Stimulated activated CD8-positive, alpha-beta memory T cell treated with anti-CD3 and anti-CD28 coated beads, Interleukin-7, amount 100 ng/mL, for 4 hours (primary cell): ENCODE results near the gene HOXB4.

Experiments
- DNase-seq, 2 donors: peaks; one replicate each; pipeline ENCODE4 v3.0.0-alpha.2; 2020; ENCODE audit warnings: low read depth in 2 of 2

The HOXB4 gene

GRCh38 chr17:48577946-48578615, at the start of gene HOXB4:
Gene HOXB4, minus strand, starts transcription at chr17:48578350. Its CDS starts 31 bp downstream, at chr17:48578319.
- DNase-seq, result peak; percentile 50 to 62

DNA sequence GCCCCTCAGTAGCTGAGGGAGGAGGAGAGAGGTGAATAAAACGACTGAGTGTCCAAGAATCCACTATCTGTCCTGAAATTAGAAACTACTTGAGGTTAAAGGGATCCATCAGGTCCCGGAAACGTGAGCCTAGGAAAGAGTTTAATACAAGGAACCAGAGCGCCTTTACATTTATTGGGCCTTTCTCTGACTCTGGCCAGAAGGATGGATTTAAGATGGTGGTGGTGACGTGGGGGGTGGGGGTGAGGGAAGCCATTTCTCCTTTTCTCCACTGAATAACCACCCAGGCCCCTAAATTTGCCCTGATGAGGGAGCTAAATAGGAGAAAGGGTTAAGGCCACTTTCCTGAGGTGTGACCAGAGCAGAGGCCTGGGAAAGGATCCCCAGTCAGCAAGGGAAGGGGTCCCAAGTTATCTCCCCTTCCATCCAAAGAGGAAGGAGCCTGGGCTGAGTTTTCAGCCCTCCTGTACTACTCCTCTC, 49.0 kb upstream of the HOXB4 start:
- no peak for DNase-seq

GRCh38 chr17:48626245-48627117, 48.3 kb upstream of the HOXB4 start, which contains the start of gene HOXB9:
Gene HOXB9, minus strand, starts transcription at chr17:48626358. Its CDS starts 89 bp downstream, at chr17:48626269.
- peak; percentile 52 to 70 for DNase-seq

DNA sequence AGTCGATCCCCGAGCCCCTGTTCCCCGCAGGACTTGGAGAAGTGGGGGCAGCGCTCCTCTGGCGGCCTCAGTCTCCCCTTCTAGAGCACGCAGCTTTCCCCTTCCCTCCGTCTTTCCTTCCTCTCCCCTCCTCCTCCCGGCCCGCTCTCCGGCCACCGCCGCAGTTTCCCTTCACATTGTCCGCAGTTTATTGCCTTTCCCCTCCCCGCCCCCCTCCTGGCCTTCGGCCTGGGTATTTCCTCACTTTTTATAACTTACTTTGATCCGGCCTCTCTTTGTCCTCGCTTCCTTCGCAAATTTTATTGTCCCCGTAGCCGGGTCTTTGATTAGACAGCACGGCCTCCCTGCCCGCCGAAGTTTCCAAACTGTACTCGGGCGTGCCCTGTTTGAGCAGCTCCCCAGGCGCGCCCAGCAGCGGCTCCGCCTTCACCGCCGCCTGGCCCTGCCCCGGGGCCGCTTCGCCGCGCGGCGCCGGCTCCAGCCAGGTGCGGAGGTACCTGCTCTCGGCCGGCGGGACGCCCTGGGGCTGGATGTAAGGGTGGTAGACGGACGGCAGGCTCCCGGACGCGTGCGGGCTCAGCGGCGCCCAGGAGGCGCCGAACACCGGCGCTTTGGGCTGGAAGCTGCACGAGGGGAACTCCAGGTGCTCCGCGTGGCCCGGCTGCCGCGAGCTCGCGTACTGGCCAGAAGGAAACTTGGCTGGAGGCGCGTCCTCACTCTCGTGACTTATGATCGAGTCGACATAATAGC, 47.5 kb upstream of the HOXB4 start:
- peak in 1 of 2 donors; percentile 35 for DNase-seq

DNA sequence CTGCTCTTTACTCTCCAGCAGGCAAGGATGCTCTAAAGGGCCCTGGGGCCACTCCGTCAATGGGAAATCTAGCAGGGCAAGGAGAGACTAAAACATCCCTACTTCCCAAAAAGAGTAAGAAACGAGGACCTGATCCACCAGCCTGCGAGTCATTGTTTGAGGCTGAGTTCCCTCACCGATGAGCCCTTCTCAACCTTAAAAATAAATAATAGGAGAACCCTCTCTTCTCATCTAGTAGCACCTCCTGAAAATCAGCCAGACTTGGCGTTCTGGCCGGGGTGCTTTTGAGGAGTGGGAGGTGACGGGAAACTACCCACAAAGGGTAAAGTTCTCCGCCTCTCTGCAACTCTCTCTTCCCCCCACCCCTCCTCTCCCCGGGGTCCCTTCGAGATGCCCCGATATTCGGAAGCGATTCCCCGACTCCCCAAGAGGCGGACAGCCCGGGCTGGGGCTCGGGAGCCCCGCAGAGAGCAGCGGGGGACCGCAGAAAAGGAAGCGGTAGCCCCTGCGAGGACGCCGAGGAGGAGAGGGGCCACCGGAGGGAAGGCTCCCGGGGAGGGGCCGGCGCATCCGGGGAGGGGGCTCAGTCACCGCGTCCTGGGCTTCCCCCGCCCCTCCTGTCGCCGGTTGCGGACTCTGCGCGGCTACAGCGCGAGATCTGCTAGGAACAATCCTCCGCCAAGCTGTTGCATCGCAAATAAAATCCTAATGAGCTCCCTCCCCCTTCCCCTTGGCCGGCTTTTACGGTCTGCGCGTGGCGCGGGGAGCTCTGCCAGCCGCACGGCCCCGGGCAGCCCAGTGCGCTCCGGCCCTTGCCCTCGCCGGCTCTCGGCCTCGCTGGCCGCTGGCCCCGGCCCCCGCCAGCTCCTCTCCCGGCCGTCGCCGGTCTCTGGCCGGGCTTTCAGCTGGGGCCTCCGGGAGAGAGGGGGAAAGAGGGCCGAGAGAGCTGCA, 46.7 kb upstream of the HOXB4 start:
- no peak for DNase-seq

GRCh38 chr17:48624118-48624517, 46.0 kb upstream of the HOXB4 start:
- DNase-seq, result no peak

- no peak for DNase-seq
Observed at GRCh38 chr17:48623583-48623982, 45.4 kb upstream of the HOXB4 start.

DNA sequence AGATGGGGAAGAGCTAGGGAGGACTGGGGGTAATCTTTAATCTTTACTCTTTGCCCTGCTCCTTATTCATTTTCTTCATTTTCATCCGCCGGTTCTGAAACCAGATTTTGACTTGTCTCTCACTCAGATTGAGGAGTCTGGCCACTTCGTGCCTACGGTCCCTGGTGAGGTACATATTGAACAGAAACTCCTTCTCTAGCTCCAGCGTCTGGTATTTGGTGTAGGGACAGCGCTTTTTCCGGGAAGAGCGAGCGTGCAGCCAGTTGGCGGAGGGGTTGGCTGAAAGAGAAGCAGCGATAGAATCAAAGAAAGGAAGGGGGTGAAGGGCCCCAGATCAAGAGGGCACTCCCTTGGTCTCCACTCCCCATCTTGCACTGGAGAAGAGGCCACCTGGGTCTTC, 44.7 kb upstream of the HOXB4 start:
- DNase-seq, result no peak

GRCh38 chr17:48621410-48622392, 43.6 kb upstream of the HOXB4 start:
- DNase-seq, result no peak

- DNase-seq, result no peak
Observed at GRCh38 chr17:48620461-48621139, 42.5 kb upstream of the HOXB4 start.

DNA sequence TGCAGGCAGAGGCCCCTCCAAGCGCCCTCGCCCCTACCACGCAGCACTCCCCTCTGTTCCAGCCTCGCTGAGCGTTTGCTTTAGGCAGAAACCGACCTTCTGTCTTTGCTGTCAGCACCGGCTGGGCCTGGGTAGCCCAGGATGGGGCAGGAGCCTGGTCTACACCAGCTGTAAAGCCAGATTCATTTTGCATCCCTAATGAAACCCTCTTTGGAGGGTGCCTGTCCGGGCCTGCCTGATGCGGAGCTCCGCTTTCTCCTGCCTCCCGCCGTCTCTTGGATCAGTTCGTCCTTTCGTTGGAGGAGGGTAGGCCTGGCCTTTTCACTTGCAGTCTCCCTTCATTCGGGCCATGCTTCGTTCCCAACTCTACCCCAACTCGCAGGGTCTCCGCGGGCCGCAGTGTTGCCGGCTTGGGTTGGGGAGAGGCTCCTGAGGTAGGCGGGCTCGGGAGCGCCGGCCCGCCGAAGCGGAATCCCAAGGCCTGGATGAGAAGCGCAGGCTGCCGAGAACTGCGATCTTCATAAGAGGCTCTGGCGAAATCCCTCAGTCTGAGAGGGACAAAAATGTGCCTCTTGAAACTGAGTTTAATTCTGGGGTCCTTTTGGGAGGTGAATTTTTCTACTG, 41.8 kb upstream of the HOXB4 start:
- no peak for DNase-seq

GRCh38 chr17:48618256-48618896, 40.2 kb upstream of the HOXB4 start:
- DNase-seq, result peak; percentile 54 to 65

GRCh38 chr17:48617471-48618255, 39.5 kb upstream of the HOXB4 start:
- no peak for DNase-seq

DNA sequence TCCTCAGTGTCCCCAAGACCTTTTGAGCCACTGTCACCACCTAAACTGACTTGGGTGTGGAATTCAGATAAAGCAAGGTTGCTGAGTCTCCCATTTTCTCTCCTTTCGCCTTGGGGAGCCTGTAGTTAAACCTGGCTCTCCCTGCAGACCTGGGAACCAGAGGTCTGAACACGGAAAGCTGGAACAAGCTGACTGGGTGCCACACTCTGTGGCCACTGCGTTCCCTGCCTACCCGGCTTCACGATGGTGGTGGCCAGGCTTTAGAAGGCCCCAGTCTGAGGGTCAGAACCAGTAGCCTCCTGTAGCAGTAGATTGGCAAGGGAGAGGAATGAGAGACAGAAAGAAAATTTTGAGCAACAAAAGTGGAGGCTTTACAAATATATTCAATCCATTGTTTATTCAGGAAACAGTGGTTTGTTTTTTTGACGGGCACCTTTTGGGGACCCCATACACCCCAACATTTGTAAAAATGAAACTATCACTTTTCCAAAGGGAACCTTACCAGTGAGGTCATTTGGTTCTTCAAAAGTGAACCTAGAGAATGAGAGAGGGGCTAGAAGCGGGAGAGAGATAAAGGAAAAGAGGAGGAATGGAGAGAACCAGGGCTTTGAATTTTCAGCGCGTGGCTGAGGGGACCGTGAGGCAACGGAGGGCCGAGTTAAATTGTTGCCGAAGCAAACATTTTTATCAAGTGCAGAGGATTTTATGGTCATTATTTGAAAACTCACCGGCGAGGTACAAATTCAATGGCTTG, 38.7 kb upstream of the HOXB4 start:
- DNase-seq, result no peak

- no peak for DNase-seq
Observed at GRCh38 chr17:48615963-48616716, 38.0 kb upstream of the HOXB4 start.
